Uterus (tissue), 2 donors: ENCODE measurements around the gene SLC31A2.

Source experiments
- CTCF ChIP-seq, 4 experiments: fragments of 200-600 bp in 2 of 4; fragments of 450-650 bp in 2 of 4; sonication (generic) in 2 of 4; IDR thresholded peaks; one replicate each; pipeline ENCODE4 v1.5.1; 2016 to 2019; ENCODE audit warnings: antibody characterized with exemption in 4 of 4, mild to moderate bottlenecking in 2 of 4, moderate library complexity in 1 of 4
- POLR2A ChIP-seq, 2 donors: fragments of 450-650 bp; IDR thresholded peaks; one replicate each; pipeline ENCODE4 v1.6.1; 2016; ENCODE audit warnings: antibody characterized with exemption in 2 of 2, mild to moderate bottlenecking in 1 of 2, moderate library complexity in 1 of 2

- no peak for TF ChIP-seq POLR2A (IDR thresholded peaks at IDR 0.05)
- no peak for TF ChIP-seq CTCF (IDR thresholded peaks at IDR 0.05)
Observed at GRCh38 chr9:113192455-113192854, 41.6 kb downstream of the SLC31A2 start.
